Esophagus (tissue), 2 donors: Measurements from ENCODE around the gene EEF1AKMT3. TPM values are rescaled to one million over a fixed set of nuclear protein-coding genes. Genes with fewer than 3 reads are reported as not detected.

Experiments
- H3K27ac ChIP-seq, 2 donors: one replicate each; pipeline ENCODE4 v1.5.1; 2013; ENCODE audit warnings: low read depth in 2 of 2, mild to moderate bottlenecking in 2 of 2, inconsistent platforms in 1 of 2, low read length in 1 of 2, moderate library complexity in 1 of 2
- H3K27me3 ChIP-seq, 2 donors: one replicate each; pipeline ENCODE4 v1.6.1; 2013; ENCODE audit warnings: low read length in 2 of 2, control low read depth in 1 of 2, mild to moderate bottlenecking in 1 of 2; ENCODE audit not compliant: insufficient read depth in 2 of 2, control insufficient read depth in 1 of 2
- H3K36me3 ChIP-seq, 2 donors: one replicate each; pipeline ENCODE4 v1.6.1; 2013; ENCODE audit warnings: low read length in 1 of 2; ENCODE audit not compliant: control insufficient read depth in 2 of 2, insufficient read depth in 2 of 2
- H3K4me1 ChIP-seq, 2 donors: one replicate each; pipeline ENCODE4 v1.6.1; 2013; ENCODE audit warnings: low read length in 1 of 2; ENCODE audit not compliant: control insufficient read depth in 2 of 2, insufficient read depth in 2 of 2
- H3K4me3 ChIP-seq, 2 donors: one replicate each; pipeline ENCODE4 v1.5.1; 2013; ENCODE audit warnings: low read length in 2 of 2, mild to moderate bottlenecking in 2 of 2, low read depth in 1 of 2, moderate library complexity in 1 of 2
- H3K9me3 ChIP-seq, 2 donors: one replicate each; pipeline ENCODE4 v1.6.1; 2013; ENCODE audit warnings: mild to moderate bottlenecking in 2 of 2, low read depth in 1 of 2, low read length in 1 of 2, moderate library complexity in 1 of 2; ENCODE audit not compliant: control insufficient read depth in 2 of 2, insufficient read depth in 1 of 2
- WGBS, 2 donors: extraction: QIAGEN DNeasy Blood & Tissue Kit; methylation state at CpG; one replicate each; pipeline ENCODE4 v1.1.7; 2013; 5-methylcytosine and 5-hydroxymethylcytosine counted together
- polyA plus RNA-seq, 2 donors: library from polyadenylated mRNA; stranded (reverse); fragments of 200-250 nt; gene quantifications; one replicate each; pipeline ENCODE4 v1.2.3, GENCODE V29; 2013
- donor health status: healthy with polysubstance abuse.
- donor health status: Bipolar disorder and iron deficiency.

The EEF1AKMT3 gene
- polyA plus RNA-seq, 2 donors: 1.1 to 2.4 TPM

DNA sequence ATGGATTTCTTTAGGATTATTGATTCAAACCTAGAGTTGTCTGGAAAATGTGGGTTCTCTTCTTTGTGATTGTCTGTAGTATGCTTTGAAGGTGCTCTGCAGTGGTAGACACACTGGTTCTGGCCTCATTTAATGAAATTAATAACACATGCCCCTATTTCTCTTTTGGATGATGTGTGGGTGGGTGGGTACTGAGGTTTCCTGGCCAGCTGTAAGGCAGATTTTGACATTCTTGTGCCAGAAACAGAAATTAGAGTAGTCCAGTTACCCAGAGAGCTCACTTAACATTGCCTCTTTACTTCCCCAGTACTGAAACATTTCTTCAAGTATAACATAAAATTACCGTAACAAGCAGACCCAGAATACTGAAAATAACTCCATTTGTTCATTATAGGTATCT is 24.6 kb downstream of the EEF1AKMT3 start:
- H3K4me1 ChIP-seq: no peaks in the 10 kb centered on the region
- no peaks in the 10 kb centered on the region for H3K27me3 ChIP-seq
- no peaks in the 10 kb centered on the region for H3K9me3 ChIP-seq
- H3K36me3 ChIP-seq: peaks cover 0 to 10% of the 10 kb centered on the region in 2 donors
- no peak overlapping the region for H3K27ac ChIP-seq
- no peak overlapping the region for H3K4me3 ChIP-seq
- WGBS, 2 donors: 93 to 96% methylated on average over 1 of the region's 1 CpG

DNA sequence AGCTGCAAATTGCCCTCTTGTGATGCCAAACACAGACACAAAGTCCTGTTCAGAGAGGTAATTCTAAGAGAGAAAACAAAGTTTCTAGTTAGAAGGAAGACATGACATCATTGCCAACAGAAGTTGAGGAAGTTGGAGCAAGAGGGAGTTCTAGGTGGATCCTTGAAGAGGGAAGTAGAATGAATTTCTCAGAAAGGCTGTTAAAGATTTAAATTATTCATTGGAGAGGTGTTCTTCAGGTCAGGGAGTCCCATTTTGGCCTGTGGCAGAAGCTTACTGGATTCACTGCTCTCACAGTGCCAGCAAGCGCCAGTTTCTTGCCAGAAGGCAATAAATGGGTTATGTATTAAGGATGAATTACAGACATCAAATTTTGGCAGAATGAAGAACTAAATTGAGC is 25.5 kb downstream of the EEF1AKMT3 start:
- Histone ChIP-seq H3K4me3 (no peak overlapping the region), H3K27ac (peak overlapping the region in 1 of 2 donors; percentile 40), H3K36me3 (peaks cover 0 to 14% of the 10 kb centered on the region in 2 donors), H3K27me3 (no peaks in the 10 kb centered on the region), H3K4me1 (no peaks in the 10 kb centered on the region), H3K9me3 (no peaks in the 10 kb centered on the region)
- WGBS, 2 donors: 84 to 89% methylated on average over 1 of the region's 1 CpG

DNA sequence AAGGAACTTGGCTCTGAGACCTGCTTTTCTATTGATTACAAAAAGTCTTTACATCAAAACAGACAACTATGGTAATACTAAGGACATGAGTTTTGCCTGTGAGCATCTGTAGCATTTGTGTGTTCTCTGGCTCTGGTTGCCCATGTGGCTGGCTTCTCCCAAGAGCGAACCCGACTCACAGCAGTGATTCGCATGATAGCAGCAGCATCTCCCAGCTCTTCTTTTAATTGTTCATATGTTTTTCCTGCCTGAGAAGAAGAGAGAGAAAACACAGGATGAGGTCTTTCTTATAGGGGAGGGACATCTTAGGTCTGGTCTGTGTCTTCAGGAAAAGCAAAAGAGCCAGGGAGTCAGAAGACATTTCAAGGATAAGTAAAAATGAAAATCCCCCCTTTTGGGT is 28.6 kb downstream of the EEF1AKMT3 start:
- Histone ChIP-seq H3K4me3 (no peak overlapping the region), H3K9me3 (no peaks in the 10 kb centered on the region), H3K4me1 (peaks cover 0 to 2% of the 10 kb centered on the region in 2 donors), H3K27me3 (no peaks in the 10 kb centered on the region), H3K27ac (no peak overlapping the region), H3K36me3 (peaks cover 0 to 13% of the 10 kb centered on the region in 2 donors)
- 95 to 97% methylated on average over 3 of the region's 3 CpGs for WGBS, 2 donors

DNA sequence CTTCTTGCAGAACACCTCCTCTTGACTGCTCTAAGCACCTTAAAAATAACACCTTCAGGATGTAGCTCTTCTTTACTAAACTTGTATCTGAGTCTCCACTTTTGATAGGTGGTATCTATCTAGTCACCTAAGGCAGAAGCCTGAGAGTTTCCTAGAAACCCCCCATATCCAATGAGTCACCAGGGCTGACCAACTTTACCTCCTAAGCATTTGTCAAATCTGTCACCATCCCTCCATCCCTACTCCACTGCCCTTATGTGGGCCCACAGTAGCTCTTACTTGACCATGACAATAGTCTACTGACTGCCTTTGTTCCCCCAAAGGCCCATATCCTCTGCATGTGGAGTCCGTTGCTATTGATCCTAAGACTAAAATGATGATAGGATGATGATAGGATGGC is 30.2 kb downstream of the EEF1AKMT3 start:
- Histone ChIP-seq H3K4me3 (no peak overlapping the region), H3K27me3 (no peaks in the 10 kb centered on the region), H3K4me1 (peaks cover 0 to 2% of the 10 kb centered on the region in 2 donors), H3K27ac (no peak overlapping the region), H3K9me3 (no peaks in the 10 kb centered on the region), H3K36me3 (peaks cover 3 to 14% of the 10 kb centered on the region in 2 donors)
- WGBS, 2 donors: 88 to 92% methylated on average over 1 of the region's 1 CpG

DNA sequence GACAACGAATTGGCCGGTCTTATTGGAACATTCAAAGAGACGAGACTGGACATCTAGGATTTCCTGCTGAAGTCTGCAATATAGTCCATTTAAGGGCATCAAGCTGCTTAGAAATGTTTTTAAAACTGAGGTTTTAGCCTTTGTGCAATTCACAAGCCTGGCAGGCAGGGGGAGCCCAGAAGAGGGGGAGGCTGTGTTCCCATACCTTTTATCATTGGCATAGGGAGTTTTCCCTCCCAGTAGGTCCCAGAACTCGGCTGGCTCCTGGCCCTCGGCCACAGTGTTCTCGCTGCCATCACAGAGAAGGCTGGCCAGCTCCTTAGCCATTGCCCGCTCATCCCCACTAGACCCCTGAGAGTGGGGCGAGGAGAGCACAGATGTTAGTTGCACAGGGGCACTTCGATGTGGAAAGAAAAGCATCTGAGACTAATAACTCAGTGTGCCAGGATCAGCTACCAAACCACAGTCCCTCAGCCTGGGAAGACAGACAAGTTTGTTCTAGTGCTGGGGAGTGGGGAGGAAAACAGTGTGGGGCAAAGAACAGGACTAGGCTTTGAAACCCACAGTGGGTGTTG is 31.0 kb downstream of the EEF1AKMT3 start:
- H3K27me3 ChIP-seq: no peaks in the 10 kb centered on the region
- no peak overlapping the region for H3K4me3 ChIP-seq
- 49% methylated on average over 9 of the region's 9 CpGs for WGBS, 2 donors
- peaks cover 3 to 14% of the 10 kb centered on the region in 2 donors for H3K36me3 ChIP-seq
- H3K27ac ChIP-seq: no peak overlapping the region
- no peaks in the 10 kb centered on the region for H3K9me3 ChIP-seq
- peaks cover 0 to 2% of the 10 kb centered on the region in 2 donors for H3K4me1 ChIP-seq

DNA sequence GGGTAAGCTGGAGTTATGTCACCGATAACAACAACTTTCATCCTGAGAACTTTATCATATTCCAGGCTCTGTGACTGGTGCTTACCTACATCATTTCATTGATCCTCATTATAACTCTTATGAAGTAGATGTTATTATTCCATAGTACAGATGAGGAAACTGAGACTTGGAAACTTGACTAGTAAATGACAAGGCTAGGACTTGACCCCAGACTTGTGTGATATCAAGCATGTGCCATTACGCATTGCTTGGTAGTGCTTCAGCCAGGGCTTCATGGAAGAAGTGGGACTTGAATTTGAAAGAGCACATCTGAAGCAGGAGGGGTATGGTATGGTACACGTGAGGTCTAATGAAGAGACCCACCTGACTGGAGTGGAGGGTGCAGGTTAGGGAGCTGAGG is 34.3 kb downstream of the EEF1AKMT3 start:
- Histone ChIP-seq H3K9me3 (no peaks in the 10 kb centered on the region), H3K27me3 (no peaks in the 10 kb centered on the region), H3K27ac (no peak overlapping the region), H3K4me3 (no peak overlapping the region), H3K4me1 (peaks cover 0 to 2% of the 10 kb centered on the region in 2 donors), H3K36me3 (peaks cover 3 to 16% of the 10 kb centered on the region in 2 donors)
- WGBS, 2 donors: 93 to 98% methylated on average over 3 of the region's 3 CpGs

DNA sequence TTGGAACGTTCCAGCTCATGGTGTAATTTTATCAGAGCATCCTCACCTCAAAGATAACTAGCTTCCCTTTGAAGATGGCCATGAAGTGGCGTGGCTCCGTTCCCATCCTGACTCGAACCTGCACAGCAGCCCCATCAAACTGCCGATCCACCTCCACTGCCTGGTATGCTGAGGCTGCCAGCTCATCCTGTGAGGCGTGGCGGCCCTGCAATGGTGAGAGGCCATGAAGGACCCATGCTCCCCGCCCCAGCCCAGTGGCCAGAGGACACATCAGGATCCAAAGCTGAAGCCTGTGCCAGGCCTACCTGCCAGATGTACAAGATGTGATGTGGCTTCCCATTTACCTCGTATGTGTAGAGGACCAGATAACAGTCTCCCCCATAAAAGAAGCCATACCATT is 34.9 kb downstream of the EEF1AKMT3 start:
- Histone ChIP-seq H3K27me3 (no peaks in the 10 kb centered on the region), H3K4me1 (peaks cover 0 to 2% of the 10 kb centered on the region in 2 donors), H3K36me3 (peaks cover 3 to 12% of the 10 kb centered on the region in 2 donors), H3K9me3 (no peaks in the 10 kb centered on the region), H3K27ac (no peak overlapping the region), H3K4me3 (no peak overlapping the region)
- WGBS, 2 donors: 89 to 92% methylated on average over 9 of the region's 9 CpGs

DNA sequence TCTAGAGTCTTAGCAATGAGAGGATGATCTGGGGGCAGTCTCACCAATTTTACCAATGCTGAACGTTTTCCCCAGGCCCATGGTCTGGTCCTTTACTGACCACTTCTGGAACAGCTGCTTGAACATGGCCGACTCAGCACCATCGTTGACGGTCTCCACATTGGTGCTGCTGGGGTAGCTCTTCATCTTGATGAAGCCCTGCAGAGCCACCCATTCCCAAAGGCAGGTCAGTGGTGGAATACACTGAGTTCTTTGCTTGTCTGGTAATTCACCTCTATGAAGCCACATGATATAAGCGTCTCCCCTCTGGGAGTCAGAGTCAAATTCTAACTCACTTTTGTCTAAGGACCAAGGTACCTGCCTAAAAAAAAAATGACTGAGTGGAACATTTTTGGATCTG is 35.9 kb downstream of the EEF1AKMT3 start:
- H3K36me3 ChIP-seq: peaks cover 3 to 10% of the 10 kb centered on the region in 2 donors
- WGBS, 2 donors: 90 to 91% methylated on average over 5 of the region's 5 CpGs

DNA sequence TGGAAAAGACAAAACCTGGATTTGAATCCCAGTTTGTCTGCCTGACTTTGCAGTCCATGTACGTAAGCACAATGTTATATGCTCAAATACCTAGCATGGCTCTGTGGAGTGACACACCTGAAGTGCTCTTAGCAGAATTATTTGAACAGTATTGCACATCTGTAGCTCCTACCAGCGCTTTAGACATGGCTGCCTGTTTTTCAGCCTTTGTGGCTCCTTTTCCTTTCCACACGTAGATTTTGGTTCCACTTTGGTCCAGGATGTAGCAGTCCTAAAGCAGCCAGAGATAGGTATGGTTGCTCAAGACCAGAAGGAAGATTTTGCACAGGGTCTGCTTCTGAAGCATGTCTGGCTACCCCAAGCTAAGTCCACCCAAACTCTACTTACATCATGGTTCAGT is 37.0 kb downstream of the EEF1AKMT3 start:
- Histone ChIP-seq H3K9me3 (no peaks in the 10 kb centered on the region), H3K36me3 (peaks cover 3 to 10% of the 10 kb centered on the region in 2 donors), H3K4me3 (no peak overlapping the region), H3K27ac (no peak overlapping the region), H3K27me3 (no peaks in the 10 kb centered on the region), H3K4me1 (no peaks in the 10 kb centered on the region)
- 85 to 93% methylated on average over 3 of the region's 3 CpGs for WGBS, 2 donors

More for the DNA sequence above, 35.9 kb downstream of the EEF1AKMT3 start:
- Histone ChIP-seq H3K4me3 (no peak overlapping the region), H3K27me3 (no peaks in the 10 kb centered on the region), H3K4me1 (peaks cover 0 to 2% of the 10 kb centered on the region in 2 donors), H3K27ac (no peak overlapping the region), H3K9me3 (no peaks in the 10 kb centered on the region)

DNA sequence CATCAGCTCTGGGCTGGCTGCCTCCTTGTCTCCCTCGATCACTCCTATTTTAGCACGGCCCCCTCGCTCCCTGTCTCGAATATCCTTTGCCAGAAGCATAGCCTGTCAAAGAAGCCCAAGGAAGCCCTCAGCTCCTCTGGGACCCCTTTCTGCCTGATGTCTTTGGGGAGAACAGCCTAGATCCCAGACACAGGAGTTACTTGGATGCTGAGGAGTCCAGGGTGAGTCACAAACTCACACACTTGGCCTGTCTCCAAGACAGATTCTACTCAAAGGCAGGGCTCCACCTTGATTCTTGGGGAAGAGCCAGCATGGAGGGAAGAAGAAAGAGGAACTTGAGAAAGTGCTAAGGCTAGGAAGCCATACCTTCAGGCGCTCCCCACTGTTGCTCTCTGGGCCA is 38.0 kb downstream of the EEF1AKMT3 start:
- WGBS, 2 donors: 73 to 81% methylated on average over 5 of the region's 5 CpGs
- Histone ChIP-seq H3K27me3 (no peaks in the 10 kb centered on the region), H3K4me1 (no peaks in the 10 kb centered on the region), H3K9me3 (no peaks in the 10 kb centered on the region), H3K27ac (no peak overlapping the region), H3K36me3 (peaks cover 3 to 10% of the 10 kb centered on the region in 2 donors), H3K4me3 (no peak overlapping the region)
